KBM-7 (cell line): ENCODE data around the gene ADIRF.
"Not testable (repeated sequence)": the region's sequence is repeated elsewhere in the genome, so short reads cannot be mapped to it uniquely, and the experiment has no call there.

Experiments
- DNase-seq: peaks from one replicate; pipeline ENCODE4 v3.0.0-alpha.2; 2015
- in situ Hi-C: fragments of 300-500 bp; cut with MboI; formaldehyde crosslinking; loops from 2 replicates; pipeline ENCODE4 v1.14.3; 2020; ENCODE audit warnings: low sequenced_read_pairs, low pct_unique_long_range_greater_than_20kb, mixed read lengths

Gene ADIRF

DNA sequence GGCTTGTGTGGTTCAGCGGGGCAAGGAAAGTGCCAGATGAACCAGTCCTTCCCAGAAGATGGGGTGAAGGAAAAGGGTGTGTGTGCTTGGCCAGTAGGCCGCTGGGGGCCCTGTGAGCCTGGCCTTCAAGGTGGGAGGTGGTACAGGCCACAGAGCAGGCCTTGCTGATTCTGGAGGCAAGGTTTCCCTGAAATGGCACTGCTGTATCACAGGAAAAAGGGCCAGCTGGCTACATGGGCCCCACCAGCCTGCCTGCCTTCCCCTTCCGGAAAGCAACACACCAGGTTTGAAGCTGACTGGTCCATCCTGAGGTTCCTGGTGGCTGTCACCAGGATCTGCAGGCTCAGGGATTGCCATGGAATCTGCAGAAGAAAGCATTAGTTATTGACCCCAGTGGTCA is 23.4 kb upstream of the ADIRF start:
- in situ Hi-C loops = no loop called here
- DNase-seq = no peak

DNA sequence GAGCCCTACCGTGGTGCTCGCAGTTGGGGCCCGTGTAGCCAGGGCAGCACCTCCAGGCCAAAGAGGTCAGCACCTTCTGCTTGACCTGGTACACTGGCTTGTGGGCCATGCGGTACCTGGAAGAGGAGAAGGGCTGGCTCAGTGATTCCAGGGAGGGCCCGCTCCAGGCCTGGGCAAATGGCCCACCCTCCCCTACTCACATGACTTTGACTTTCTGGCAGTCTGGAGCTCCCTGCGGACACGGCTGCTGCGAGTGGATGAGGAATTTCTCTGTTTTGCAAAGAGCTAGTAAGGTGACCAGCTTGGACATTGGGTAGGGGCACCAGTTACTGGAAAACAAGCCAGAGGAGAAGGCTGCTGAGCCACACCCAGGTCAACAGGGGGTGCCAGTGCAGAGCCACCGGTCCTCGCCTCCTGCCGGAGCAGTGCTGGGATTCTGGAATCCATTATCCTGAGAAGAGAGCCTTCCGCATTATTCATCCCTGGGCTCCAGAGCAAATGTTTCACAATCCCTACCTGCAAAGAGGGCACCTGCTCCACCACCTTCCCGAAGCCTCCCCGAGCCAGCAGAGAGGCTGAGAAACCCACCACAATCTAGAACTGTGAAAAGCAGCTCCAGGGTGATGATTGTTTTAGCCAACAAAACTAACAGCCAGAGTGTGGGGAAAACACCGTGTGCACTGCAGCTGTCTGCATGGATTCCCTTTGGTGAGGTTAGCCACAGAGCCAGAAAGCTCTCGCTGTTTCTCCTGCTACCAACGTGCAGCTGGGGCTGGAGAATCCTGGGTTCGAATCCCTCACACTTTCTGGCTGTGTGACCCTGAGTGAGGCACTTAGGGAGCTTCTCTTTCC is 22.7 kb upstream of the ADIRF start:
- in situ Hi-C loops = no loop called here
- no peak for DNase-seq

DNA sequence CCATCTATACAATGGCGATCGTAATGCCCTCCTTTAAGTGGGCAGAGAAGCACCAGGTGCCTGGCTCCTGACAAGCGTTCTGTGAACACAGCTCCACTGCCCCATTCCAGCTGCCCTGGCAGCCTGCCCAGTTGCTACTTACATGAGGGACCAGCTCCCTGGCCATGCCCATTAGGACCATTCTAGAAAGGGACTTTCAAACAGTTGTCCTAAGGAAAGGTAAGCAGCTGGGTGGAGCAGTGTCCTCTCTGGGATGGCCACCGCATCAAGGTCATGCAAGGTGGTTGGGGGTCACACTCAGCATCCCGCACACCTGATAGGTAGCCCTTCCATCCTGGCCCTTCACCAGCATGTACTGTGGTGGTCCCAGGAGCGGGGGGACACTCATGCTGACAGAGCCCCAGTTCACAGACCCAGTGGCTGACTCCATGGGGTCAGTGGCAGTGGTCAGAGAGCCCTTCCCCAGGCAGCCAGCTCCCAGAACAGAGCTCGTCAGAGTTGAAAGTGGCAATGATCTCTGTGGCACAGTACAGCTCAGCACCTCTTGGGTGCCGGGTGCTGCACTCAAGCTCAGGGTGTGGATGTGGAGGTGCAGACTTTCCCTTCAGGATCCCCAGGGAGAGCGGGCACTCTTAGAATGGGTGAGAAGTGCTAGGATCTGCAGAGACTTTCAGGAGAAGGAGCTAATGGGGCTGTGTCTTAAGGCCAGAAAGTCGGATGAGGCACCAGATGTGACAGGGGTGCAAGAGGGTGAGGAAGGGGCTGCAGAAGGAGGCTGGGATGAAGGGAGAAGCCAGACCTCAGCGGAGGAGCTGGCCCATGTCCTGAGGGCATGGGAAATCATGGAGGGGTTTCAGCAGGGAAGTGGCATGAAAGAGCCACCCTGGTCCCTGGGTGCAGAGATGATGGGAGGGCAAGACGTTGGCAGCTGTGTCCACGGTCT is 21.8 kb upstream of the ADIRF start:
- in situ Hi-C loops = no loop called here
- no peak for DNase-seq

DNA sequence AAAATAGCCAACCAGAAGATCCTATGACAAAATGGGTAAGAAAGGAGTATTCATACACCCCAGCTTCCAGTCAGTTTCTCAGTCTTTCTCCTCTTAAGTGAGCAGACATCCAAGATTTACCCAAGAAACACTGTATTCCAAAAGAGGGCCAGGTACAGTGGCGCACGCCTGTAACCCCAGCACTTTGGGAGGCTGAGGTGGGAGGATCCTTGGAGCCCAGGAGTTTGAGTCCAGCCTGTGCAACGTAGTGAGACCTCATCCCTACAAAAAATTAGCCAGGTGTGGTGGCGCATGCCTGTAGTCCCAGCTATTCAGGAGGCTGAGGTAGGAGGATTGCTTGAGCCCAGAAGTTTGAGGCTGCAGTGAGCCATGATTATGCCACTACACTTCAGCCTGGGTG is 20.5 kb upstream of the ADIRF start:
- in situ Hi-C loops = not testable (repeated sequence)

DNA sequence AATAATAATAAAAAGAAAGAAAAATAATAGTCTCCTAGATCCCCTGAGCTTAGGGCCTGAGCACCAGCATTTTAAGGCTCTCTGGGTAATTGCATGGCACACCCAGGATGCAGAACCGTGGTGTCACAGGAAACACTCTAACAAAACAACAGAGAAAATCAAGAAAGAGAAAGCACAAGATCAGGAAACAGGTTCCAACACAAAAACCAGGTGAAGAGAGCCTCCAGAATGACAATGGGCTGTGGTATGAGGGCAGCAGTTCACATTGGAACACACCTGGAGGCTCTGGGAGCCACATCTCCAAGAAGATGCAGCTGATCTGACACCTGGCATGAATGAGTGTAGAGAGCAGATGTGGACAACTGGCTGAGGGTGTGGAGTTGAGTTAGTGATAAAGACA is 17.9 kb upstream of the ADIRF start:
- in situ Hi-C loops = no loop called here
- no peak for DNase-seq

More for the DNA sequence above, 20.5 kb upstream of the ADIRF start:
- DNase-seq = not testable (repeated sequence)

DNA sequence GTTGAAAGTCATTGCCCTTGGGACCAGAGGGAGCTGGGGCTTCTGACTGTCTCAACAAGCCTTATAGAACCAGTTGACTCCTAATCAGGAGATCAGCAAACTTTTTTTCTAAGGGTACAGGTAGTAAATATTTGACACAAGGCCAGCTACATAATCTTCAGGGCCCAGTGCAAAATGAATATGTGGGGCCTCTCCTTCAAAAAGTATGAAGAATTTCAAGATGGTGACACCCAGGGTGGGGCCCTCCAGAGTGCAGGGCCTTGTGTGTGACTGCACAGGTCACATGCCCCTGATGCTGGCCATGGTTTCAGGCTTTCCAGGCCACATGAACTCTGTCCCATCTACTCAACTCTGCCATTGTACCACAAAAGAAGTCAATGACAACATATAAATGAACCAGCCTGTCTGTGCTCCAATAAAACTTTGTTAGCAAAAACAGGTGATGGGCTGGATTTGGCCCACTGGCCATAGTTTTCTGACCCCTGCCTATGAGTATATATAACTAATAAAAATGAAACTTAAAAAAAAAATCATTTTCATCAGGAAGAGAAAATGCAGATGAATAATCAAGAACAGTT is 17.0 kb upstream of the ADIRF start:
- DNase-seq = no peak
- in situ Hi-C loops = no loop called here

DNA sequence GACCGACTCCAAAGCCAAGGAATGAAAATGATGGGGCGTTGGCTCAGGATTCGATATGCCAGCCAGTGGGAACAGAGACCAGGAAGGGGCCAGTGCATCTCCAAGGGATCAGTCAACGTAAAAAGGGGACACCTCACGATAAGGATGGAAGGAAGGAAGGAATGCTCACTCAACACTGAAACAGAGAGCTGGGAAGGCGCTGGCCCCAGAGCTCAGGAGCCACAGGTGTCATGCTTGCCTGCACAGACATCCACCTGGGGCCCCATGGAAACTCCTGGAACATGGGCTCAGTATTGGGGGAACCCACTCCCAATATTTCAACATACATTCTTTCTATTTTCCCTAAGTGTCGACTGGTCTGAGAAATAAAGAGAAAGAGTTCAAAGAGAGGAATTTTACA is 16.2 kb upstream of the ADIRF start:
- in situ Hi-C loops = no loop called here
- DNase-seq = no peak

DNA sequence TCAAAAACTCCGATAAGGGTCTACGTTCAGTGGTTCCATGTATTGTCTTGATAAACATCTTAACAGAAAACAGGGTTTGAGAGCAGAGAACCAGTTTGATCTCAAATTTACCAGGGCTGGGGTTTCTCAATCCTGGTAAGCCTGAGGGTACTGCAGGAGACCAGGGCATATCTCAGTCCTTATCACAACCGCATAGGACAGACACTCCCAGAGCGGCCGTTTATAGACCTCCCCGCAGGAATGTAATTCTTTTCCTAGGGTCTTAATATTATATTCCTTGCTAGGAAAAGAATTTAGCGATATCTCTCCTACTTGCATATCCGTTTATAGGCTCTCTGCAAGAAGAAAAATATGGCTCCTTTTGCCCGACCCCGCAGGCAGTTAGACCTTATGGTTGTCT is 15.6 kb upstream of the ADIRF start:
- DNase-seq, in situ Hi-C loops: not testable (repeated sequence)

DNA sequence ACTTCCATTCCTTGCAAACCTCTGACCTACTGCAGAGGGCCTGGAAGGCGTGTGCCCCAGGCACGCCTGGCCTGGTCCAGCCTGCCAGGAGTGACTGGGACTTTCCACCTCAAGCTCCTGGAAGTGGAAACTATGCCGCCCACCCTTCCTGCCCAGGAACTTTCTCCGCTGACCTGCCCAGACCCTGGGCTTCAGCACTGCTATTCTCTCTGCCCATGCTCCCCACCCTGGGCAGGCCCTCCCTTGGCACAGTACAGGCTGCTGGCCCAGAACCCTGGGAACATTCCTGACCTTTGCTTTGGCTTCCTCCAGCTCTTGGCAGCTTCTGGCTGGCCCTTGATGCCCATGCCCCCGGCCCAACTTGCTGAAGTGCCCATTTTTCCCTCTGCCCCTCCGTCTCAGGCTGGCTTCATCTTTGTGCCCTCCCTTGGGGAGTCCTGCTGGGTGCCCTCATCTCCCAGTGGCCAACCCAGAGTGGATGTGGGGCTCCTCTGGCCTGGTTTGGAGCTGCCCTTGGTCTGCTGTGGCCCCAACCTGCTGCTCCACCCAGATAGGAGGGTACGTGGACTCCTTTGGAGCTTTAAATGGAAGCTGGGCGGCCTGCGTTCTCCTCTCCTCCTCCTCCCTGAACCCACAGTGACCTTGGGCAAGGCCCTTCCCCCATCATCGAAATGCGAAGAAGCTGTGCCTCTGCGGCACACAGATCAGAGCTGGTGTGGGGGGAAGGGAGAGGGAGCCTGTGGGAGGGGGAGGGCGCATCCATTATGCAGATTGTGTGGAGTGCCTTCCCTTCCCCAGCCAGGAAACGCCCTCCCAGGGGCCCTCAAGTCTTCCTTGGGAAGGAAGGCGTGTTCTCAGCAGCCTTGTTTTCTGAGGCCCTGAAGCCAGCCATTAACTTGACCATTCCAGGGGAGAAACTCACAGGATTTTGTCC is 14.3 kb upstream of the ADIRF start:
- DNase-seq = no peak

DNA sequence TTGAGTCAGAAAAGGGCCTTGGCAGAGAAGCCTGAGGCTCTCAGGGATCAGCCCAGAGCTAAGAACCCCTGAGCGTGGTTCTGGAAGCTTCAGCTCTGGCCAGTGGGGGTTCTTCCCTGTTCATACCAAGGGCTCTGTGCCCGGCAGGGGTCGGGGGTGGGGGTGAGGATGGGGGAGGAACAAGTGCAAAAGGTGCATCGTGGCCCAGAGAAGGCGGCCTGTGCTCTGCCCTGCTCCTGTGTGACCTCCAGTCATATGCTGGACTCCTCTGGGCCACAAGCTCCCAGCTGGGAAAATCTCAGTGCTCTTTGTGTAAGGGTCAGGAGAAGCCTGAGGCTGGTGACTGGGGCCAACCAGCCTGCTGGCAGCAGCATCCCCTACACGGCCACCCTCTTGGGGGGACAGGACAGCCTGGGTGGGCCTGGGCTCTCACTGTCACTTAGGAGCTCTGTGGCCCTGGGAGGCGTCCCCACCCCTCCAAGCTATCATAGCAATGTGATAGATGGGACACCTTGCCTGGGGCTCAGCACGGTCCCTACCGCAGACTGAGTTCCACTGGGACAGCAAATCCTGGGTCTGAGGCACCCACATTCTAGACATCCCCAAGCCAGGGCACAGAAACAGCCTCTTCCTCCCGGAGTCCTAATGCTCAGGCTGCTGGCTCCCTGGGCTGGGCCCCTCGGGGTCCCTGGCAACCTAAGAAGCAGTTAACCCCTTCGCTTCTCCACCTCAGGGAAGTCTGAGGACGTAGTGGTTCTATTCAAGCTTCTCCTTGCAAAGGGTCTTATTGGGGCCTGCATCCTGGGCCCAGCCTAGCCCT is 13.4 kb upstream of the ADIRF start:
- DNase-seq = no peak
- in situ Hi-C loops = no loop called here

More for the DNA sequence above, 14.3 kb upstream of the ADIRF start:
- in situ Hi-C loops = no loop called here

DNA sequence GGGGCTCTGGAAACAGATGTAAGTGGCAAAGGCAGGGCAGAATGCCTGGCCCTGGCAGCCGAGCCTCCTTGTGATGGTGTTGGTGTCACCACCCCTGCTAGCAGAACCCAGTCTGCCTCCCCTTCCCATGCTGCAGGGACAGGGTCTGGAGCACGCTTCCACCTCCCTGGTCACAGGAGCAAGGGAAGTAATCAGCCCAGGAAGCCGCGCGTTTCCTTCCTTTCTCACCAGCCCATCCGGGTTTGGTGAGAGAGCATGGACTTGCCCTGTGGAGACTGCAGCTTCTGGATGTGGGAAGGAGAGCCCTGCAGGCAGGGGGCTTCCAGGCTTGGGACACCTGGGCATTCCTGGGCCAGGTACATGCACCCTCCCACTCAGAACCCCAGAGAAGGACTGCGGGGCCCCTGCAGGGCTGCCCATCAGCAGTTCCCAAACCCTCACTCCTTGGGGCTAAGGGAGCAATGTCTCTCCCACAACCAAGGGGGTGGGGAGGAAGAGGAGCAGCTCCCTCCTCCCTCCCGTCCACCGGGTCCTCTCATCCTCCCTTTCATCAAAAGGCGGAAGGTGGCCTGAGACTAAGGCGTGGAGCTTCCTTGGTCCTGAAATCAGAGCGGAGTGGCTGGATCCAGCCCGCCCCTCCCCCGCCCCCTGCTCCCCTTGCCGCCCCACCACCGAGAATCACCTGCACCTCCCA is 12.6 kb upstream of the ADIRF start:
- in situ Hi-C loops = no loop called here
- no peak for DNase-seq

DNA sequence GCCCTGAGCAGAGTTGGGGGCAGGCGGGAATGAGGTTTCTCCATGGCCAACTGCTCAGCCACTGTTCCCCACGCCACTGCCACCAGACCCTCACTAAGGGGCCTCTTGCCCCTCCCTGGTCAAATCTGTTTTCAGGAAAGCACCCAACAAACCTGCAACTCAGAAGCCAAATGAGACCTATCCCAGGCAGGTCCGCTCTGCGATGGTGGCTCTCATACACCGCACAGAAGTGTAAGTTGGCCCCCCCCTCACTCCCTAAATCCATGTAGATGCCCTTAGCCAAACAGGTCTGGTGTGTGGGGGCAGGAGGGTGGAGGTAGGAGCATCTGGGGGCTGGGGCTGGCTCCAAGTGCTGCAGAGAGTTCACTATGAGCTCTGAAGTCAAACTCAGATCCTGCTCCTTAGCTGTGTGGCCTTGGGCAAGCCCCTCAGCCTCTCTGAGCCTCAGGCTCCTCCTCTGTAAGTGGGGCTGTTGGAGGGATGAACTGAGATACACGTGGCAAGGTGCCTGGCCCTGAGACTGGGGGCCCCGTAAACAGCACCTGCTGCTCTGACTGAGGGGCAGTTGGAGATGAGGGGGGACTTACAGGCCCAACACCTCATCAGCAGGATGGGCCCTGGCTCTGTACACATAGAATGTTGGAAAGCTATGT is 12.0 kb upstream of the ADIRF start:
- DNase-seq = no peak
- in situ Hi-C loops = no loop called here

DNA sequence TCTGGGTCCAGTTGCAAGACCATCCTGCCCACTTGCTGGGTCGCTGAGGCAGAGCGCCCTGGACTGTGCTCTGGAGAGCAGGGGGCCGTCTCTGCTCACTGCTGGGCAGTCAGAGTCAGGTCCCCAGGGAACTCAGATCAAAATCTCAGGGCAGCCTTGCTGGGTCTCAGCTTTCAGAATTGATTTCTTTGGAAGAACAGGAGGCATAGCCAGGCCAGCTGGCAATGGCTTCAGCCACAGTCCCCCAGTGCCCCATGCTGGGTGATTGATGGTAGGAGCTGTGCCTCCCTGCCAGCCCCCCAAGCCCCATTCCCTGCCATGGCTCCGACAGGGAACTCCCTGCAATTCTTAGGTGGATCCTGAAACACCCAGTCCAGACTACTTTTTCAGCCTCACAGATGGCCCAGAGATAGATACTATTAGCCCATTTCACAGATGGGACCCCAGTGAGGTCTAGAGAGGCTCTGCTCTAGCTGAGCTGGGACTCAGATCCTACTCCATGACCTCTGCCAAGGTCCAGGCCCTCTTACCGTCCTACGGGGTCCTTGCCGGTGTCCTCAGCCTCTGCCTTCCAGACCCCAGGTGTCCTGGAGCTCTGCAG is 11.3 kb upstream of the ADIRF start:
- in situ Hi-C loops = no loop called here
- no peak for DNase-seq

DNA sequence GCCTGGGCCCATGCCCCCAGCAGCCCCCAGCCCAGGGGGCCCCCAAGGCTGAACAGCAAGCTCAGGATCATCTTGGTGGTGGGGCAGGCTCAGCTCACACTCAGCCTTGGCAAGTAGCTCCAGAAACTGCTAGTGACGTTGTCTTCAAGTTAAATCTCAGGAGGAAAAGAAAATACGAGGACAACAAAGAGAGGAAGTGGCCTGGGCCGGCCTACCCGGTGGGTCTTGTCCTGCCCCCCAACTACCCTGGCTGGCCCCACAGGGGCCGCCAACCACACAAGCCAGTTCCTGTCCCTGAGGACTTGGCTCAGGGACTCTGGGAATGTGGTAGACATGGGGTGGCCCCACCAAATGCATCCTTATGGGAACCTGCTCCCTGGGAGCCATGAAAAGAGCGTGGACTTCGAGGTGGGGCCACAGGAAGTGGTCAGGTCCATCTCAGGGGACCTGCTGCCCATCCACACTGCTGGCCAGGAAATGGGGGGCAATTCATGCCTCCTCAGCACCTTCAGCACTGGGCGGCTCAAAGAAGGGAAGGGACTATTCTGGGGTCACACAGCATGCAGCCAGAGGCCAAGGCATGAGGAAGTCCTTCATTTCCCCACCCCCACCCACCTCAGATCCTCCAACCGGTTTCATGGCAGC is 10.7 kb upstream of the ADIRF start, which contains the start of gene MMRN2:
Gene MMRN2, minus strand, starts transcription at position 145 of the 645 bp plus-strand sequence. Its CDS starts 74 bp downstream, at position 71.
- DNase-seq = peak; percentile 20
- in situ Hi-C loops = no loop called here

DNA sequence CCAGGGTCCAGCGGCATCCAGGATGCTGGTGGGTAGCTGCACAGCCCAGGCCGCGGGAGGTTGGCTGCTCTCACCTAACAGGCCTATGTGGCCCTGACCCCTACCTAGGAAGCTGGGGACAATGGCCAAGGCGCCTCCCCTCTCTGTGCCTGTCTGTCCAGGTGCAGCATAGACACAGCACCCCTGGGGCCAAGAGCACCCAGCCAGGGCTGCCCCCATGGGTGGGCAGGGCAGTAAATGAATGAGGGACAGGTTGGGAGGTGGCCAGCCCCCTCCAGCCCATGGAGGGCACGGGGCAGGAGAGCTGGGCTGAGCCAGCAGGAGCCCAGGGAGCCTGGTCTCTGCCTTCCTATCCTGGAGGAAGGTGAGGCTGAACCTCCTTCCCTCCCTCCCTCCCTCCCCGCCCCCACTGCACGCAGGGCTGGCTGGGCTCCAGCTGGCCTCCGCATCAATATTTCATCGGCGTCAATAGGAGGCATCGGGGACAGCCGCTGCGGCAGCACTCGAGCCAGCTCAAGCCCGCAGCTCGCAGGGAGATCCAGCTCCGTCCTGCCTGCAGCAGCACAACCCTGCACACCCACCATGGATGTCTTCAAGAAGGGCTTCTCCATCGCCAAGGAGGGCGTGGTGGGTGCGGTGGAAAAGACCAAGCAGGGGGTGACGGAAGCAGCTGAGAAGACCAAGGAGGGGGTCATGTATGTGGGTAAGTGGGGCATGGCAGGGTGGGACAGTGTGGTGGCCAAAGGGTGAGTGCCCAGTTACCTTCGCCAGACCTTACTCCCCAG is 10.0 kb upstream of the ADIRF start, which contains the start of gene SNCG:
Gene SNCG, plus strand, starts transcription at position 484 of the 785 bp plus-strand sequence. Its CDS starts 99 bp downstream, at position 583.
- in situ Hi-C loops = no loop called here
- DNase-seq = no peak
